OCI-LY1 (cell line): ENCODE measurements around the gene SCAI.
A peak's percentile ranks its signal among the peaks of the same experiment; 100 is the strongest.

Source experiments
- H2AFZ ChIP-seq: fragments of 200-600 bp; sonication (generic), shearing (Covaris generic); 2 replicates; pipeline ENCODE4 v1.6.0; 2014; ENCODE audit warnings: antibody characterized with exemption, mild to moderate bottlenecking, low read length
- H3F3A ChIP-seq: fragments of 200-600 bp; sonication (generic), shearing (Covaris generic); 2 replicates; pipeline ENCODE4 v1.6.0; 2014; ENCODE audit warnings: mild to moderate bottlenecking, antibody characterized with exemption, low read length, moderate library complexity; ENCODE audit not compliant: insufficient read depth
- H3K27ac ChIP-seq: fragments of 200-600 bp; sonication (generic); 2 replicates; pipeline ENCODE4 v1.5.1; 2014; ENCODE audit warnings: low read length, mixed run types, mild to moderate bottlenecking, low read depth; ENCODE audit not compliant: poor library complexity, severe bottlenecking
- H3K27me3 ChIP-seq: fragments of 200-600 bp; sonication (generic); 2 replicates; pipeline ENCODE4 v1.6.0; 2014; ENCODE audit warnings: antibody characterized with exemption, mild to moderate bottlenecking, low read length, moderate library complexity; ENCODE audit not compliant: insufficient read depth
- H3K36me3 ChIP-seq: fragments of 200-600 bp; sonication (generic); 2 replicates; pipeline ENCODE4 v1.6.1; 2014; ENCODE audit warnings: mild to moderate bottlenecking, antibody characterized with exemption, low read length, moderate library complexity, mixed read lengths; ENCODE audit not compliant: insufficient read depth
- H3K4me1 ChIP-seq: fragments of 200-600 bp; sonication (generic); 2 replicates; pipeline ENCODE4 v1.5.1; 2014; ENCODE audit warnings: mild to moderate bottlenecking, low read length, moderate library complexity; ENCODE audit not compliant: insufficient read depth, severe bottlenecking
- H3K4me2 ChIP-seq: fragments of 200-600 bp; sonication (generic), shearing (Covaris generic); 2 replicates; pipeline ENCODE4 v1.6.1; 2014; ENCODE audit warnings: low read length
- H3K4me3 ChIP-seq: fragments of 200-600 bp; sonication (generic); 2 replicates; pipeline ENCODE4 v1.5.1; 2014; ENCODE audit warnings: low read length, low read depth, mild to moderate bottlenecking, mixed read lengths; ENCODE audit not compliant: poor library complexity, severe bottlenecking
- H3K79me2 ChIP-seq: fragments of 200-600 bp; shearing (Covaris generic); 2 replicates; pipeline ENCODE4 v1.6.1; 2016; ENCODE audit warnings: mixed run types, low read length, mixed read lengths; ENCODE audit not compliant: insufficient read depth
- H3K9ac ChIP-seq: fragments of 200-600 bp; sonication (generic), shearing (Covaris generic); 2 replicates; pipeline ENCODE4 v1.6.1; 2014; ENCODE audit warnings: mild to moderate bottlenecking, low read length, mixed read lengths
- H3K9me2 ChIP-seq: fragments of 200-600 bp; sonication (generic), shearing (Covaris generic); 2 replicates; pipeline ENCODE4 v1.6.1; 2014; ENCODE audit warnings: low read depth, mild to moderate bottlenecking, low read length, mixed read lengths
- H3K9me3 ChIP-seq: fragments of 200-600 bp; shearing (Covaris generic); 2 replicates; pipeline ENCODE4 v1.6.1; 2014; ENCODE audit warnings: low read length, mixed read lengths
- H4K20me1 ChIP-seq: fragments of 200-600 bp; sonication (generic), shearing (Covaris generic); 2 replicates; pipeline ENCODE4 v1.6.0; 2016; ENCODE audit warnings: mild to moderate bottlenecking, low read length; ENCODE audit not compliant: insufficient read depth
- EZH2 ChIP-seq: fragments of 200-600 bp; sonication (generic), shearing (Covaris generic); IDR thresholded peaks from 2 replicates; pipeline ENCODE4 v1.8.0; 2017; ENCODE audit warnings: borderline replicate concordance, mixed run types, mild to moderate bottlenecking, antibody characterized with exemption, low read length, moderate library complexity, mixed read lengths
- TF ChIP-seq, protein P1 (sequence below): fragments of 200-600 bp; sonication (generic), shearing (Covaris generic); IDR thresholded peaks from 2 replicates; pipeline ENCODE4 v1.5.1; 2017; ENCODE audit warnings: mild to moderate bottlenecking, antibody characterized with exemption, low read length, moderate library complexity, mixed read lengths

The SCAI gene

GRCh38 chr9:124947727-124948391 is 195.5 kb downstream of the SCAI start:
- Histone ChIP-seq H3K9me2 (no peaks in the 10 kb centered on the region), H3K4me2 (no peak overlapping the region), H2AFZ (no peak overlapping the region), H3K9ac (no peak overlapping the region), H3K36me3 (peaks cover 12% of the 10 kb centered on the region; the same call in 1 of the 2 replicates), H3K27ac (no peak overlapping the region), H4K20me1 (no peaks in the 10 kb centered on the region), H3K79me2 (no peaks in the 10 kb centered on the region), H3K4me1 (no peaks in the 10 kb centered on the region), H3K9me3 (no peaks in the 10 kb centered on the region), H3F3A (no peaks in the 10 kb centered on the region; the same call in 1 of the 2 replicates), H3K4me3 (no peak overlapping the region), H3K27me3 (no peaks in the 10 kb centered on the region)
- TF ChIP-seq, protein P1, sequence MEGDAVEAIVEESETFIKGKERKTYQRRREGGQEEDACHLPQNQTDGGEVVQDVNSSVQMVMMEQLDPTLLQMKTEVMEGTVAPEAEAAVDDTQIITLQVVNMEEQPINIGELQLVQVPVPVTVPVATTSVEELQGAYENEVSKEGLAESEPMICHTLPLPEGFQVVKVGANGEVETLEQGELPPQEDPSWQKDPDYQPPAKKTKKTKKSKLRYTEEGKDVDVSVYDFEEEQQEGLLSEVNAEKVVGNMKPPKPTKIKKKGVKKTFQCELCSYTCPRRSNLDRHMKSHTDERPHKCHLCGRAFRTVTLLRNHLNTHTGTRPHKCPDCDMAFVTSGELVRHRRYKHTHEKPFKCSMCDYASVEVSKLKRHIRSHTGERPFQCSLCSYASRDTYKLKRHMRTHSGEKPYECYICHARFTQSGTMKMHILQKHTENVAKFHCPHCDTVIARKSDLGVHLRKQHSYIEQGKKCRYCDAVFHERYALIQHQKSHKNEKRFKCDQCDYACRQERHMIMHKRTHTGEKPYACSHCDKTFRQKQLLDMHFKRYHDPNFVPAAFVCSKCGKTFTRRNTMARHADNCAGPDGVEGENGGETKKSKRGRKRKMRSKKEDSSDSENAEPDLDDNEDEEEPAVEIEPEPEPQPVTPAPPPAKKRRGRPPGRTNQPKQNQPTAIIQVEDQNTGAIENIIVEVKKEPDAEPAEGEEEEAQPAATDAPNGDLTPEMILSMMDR: no peak
- no peak for TF ChIP-seq EZH2

- Histone ChIP-seq H3K27ac (no peak overlapping the region), H4K20me1 (no peaks in the 10 kb centered on the region), H3F3A (no peaks in the 10 kb centered on the region; the same call in 1 of the 2 replicates), H2AFZ (no peak overlapping the region), H3K27me3 (no peaks in the 10 kb centered on the region), H3K4me3 (no peak overlapping the region), H3K9me2 (no peaks in the 10 kb centered on the region), H3K9ac (no peak overlapping the region), H3K36me3 (no peaks in the 10 kb centered on the region), H3K79me2 (no peaks in the 10 kb centered on the region), H3K4me2 (no peak overlapping the region), H3K4me1 (peaks cover 11% of the 10 kb centered on the region), H3K9me3 (no peaks in the 10 kb centered on the region)
- TF ChIP-seq, protein P1: no peak
- TF ChIP-seq EZH2: no peak
Measured at GRCh38 chr9:124946167-124946566, 197.2 kb downstream of the SCAI start.

GRCh38 chr9:124941679-124942561 is 201.4 kb downstream of the SCAI start:
- Histone ChIP-seq H4K20me1 (no peaks in the 10 kb centered on the region), H3K9me2 (no peaks in the 10 kb centered on the region), H3K27ac (peak overlapping the region; percentile 84), H3K27me3 (no peaks in the 10 kb centered on the region), H3K4me3 (peak overlapping the region; percentile 72), H2AFZ (no peak overlapping the region), H3K79me2 (no peaks in the 10 kb centered on the region), H3K4me1 (peaks cover 33% of the 10 kb centered on the region), H3K4me2 (peak overlapping the region; percentile 67), H3K9ac (peak overlapping the region; percentile 82), H3K36me3 (peaks cover 13% of the 10 kb centered on the region; the same call in 1 of the 2 replicates), H3K9me3 (no peaks in the 10 kb centered on the region), H3F3A (no peaks in the 10 kb centered on the region; the same call in none of the 2 replicates)
- TF ChIP-seq, protein P1: no peak
- TF ChIP-seq EZH2: no peak
